Measurements from ENCODE around the gene MAGEE1. TPM values are rescaled to one million over a fixed set of nuclear protein-coding genes. Genes with fewer than 3 reads are reported as not detected.
A peak's percentile ranks its signal among the peaks of the same experiment; 100 is the strongest.

MAGEE1 gene
- 1.4 and 1.9 TPM in 2 replicates for total RNA-seq (2014; rRNA removed; shearing (Covaris generic))
- polyA plus RNA-seq (2014; cell fraction: nucleus; rRNA removed) = 2.8 and 4.2 TPM in 2 replicates

- peak; percentile 52 for DNase-seq (ENCODE audit: extremely low read depth, low read depth)
Observed at GRCh38 chrX:76427560-76428242, at the start of gene MAGEE1. TSS of gene MAGEE1 (plus strand) at chrX:76427710. CDS start at chrX:76427931, 221 bp downstream.

- no peak for DNase-seq (ENCODE audit: extremely low read depth, low read depth)
Observed at GRCh38 chrX:76398970-76399369, 28.5 kb upstream of the MAGEE1 start.

- DNase-seq (ENCODE audit: extremely low read depth, low read depth) = no peak
Observed at GRCh38 chrX:76407795-76408194, 19.7 kb upstream of the MAGEE1 start.

GRCh38 chrX:76420237-76420636 is 7.3 kb upstream of the MAGEE1 start:
- no peak for DNase-seq (ENCODE audit: extremely low read depth, low read depth)

GRCh38 chrX:76428243-76429130 is 977 bp downstream of the MAGEE1 start:
- DNase-seq (ENCODE audit: extremely low read depth, low read depth) = no peak

- no peak for DNase-seq (ENCODE audit: extremely low read depth, low read depth)
Observed at GRCh38 chrX:76433219-76433618, 5.7 kb downstream of the MAGEE1 start.

- DNase-seq (ENCODE audit: extremely low read depth, low read depth) = no peak
Observed at GRCh38 chrX:76434103-76434741, 6.7 kb downstream of the MAGEE1 start.

GRCh38 chrX:76439188-76439587 is 11.7 kb downstream of the MAGEE1 start:
- no peak for DNase-seq (ENCODE audit: extremely low read depth, low read depth)

- DNase-seq (ENCODE audit: extremely low read depth, low read depth) = no peak
Observed at GRCh38 chrX:76453737-76454406, 26.4 kb downstream of the MAGEE1 start.

GRCh38 chrX:76454456-76454927 is 27.0 kb downstream of the MAGEE1 start:
- peak; percentile 7 for DNase-seq (ENCODE audit: extremely low read depth, low read depth)

GRCh38 chrX:76477353-76477752 is 49.8 kb downstream of the MAGEE1 start:
- DNase-seq (ENCODE audit: extremely low read depth, low read depth) = no peak

Data from NCI-H460 (cell line).